Left renal cortex interstitium (tissue), 4 donors: ENCODE results near the gene XK. TPM values are rescaled to one million over a fixed set of nuclear protein-coding genes. Genes with fewer than 3 reads are reported as not detected.
"Not testable (repeated sequence)": the region's sequence is repeated elsewhere in the genome, so short reads cannot be mapped to it uniquely, and the experiment has no call there.

ENCODE experiments used
- DNase-seq, 4 donors: peaks; one replicate each; pipeline ENCODE4 v3.0.0-alpha.2; 2013; ENCODE audit warnings: low read depth in 4 of 4, low spot score in 2 of 4, missing footprints in 1 of 4
- polyA plus RNA-seq, 4 donors: library from polyadenylated mRNA; unstranded; fragments of 120-200 nt; gene quantifications; one replicate each; pipeline ENCODE4 v1.2.1, GENCODE V29; 2013; ENCODE audit not compliant: insufficient read length in 4 of 4

XK gene
- polyA plus RNA-seq, 4 donors, result 1.1 to 1.8 (median 1.2) TPM

- no peak for DNase-seq
Observed at GRCh38 chrX:37752281-37752680, 66.7 kb downstream of the XK start.

GRCh38 chrX:37752936-37753335 is 67.3 kb downstream of the XK start:
- no peak for DNase-seq

- DNase-seq, result no peak
Observed at GRCh38 chrX:37753384-37753783, 67.8 kb downstream of the XK start.

- DNase-seq, result no peak
Observed at GRCh38 chrX:37754516-37754915, 68.9 kb downstream of the XK start.

GRCh38 chrX:37755025-37755424 is 69.4 kb downstream of the XK start:
- no peak for DNase-seq

- no peak for DNase-seq
Observed at GRCh38 chrX:37757082-37757481, 71.5 kb downstream of the XK start.

GRCh38 chrX:37759351-37759750 is 73.8 kb downstream of the XK start:
- DNase-seq, result no peak

GRCh38 chrX:37759878-37760418 is 74.4 kb downstream of the XK start:
- no peak for DNase-seq

GRCh38 chrX:37763400-37763799 is 77.8 kb downstream of the XK start:
- no peak for DNase-seq

- no peak for DNase-seq
Observed at GRCh38 chrX:37765507-37765906, 79.9 kb downstream of the XK start.

- DNase-seq, result no peak
Observed at GRCh38 chrX:37767430-37767829, 81.8 kb downstream of the XK start.

- DNase-seq, result not testable (repeated sequence)
Observed at GRCh38 chrX:37768866-37769265, 83.3 kb downstream of the XK start.

GRCh38 chrX:37776283-37776986 is 90.8 kb downstream of the XK start:
- no peak for DNase-seq

- no peak for DNase-seq
Observed at GRCh38 chrX:37776987-37777325, 91.4 kb downstream of the XK start.

GRCh38 chrX:37779857-37780256 is 94.3 kb downstream of the XK start, which contains the start of gene CYBB:
TSS of gene CYBB (plus strand) at chrX:37780059. CDS start at chrX:37780078, 19 bp downstream.
- no peak for DNase-seq

- DNase-seq, result no peak
Observed at GRCh38 chrX:37781081-37781480, 95.5 kb downstream of the XK start.

Other genes starting within 250 kb of the XK start
- under 1 TPM; 0.14 to 0.22 (median 0.17) TPM for gene LANCL3, start 114.1 kb upstream of the XK start, polyA plus RNA-seq
- 10 to 100 TPM in 3 of 4 donors, 1 to 10 TPM in 1; 7.1 to 13.0 (median 11.5) TPM for gene CYBB, start 94.3 kb downstream of the XK start, polyA plus RNA-seq
- gene DYNLT3, start 161.8 kb downstream of the XK start, polyA plus RNA-seq, result 10 to 100 TPM; 31.5 to 47.7 (median 39.4) TPM